Right lobe of liver (tissue), 6 donors: ENCODE results near the gene UQCR11. TPM values are rescaled to one million over a fixed set of nuclear protein-coding genes. Genes with fewer than 3 reads are reported as not detected.

Experiments used
- ATAC-seq, 4 donors: fragments of 200-7000 bp; cut with Tn5 transposase; one replicate each; pipeline ENCODE4 v1.9.1; 2020; ENCODE audit warnings: mild to moderate bottlenecking in 4 of 4, moderate library complexity in 4 of 4
- DNase-seq, 3 donors: peaks; one replicate each; pipeline ENCODE4 v3.0.0-alpha.2; 2020
- H3K27ac ChIP-seq, 3 donors: fragments of 200-600 bp; one replicate each; pipeline ENCODE4 v1.8.0; 2022
- H3K27me3 ChIP-seq, 2 donors: fragments of 200-600 bp; one replicate each; pipeline ENCODE4 v1.8.0; 2022
- H3K36me3 ChIP-seq, 4 donors: fragments of 200-600 bp; sonication (generic) in 1 of 4; one replicate each; pipeline versions ENCODE4 v1.5.1 to v1.8.0; 2017 to 2022; ENCODE audit warnings: control low read depth in 1 of 4
- H3K4me1 ChIP-seq, 4 donors: fragments of 200-600 bp; sonication (generic) in 1 of 4; one replicate each; pipeline versions ENCODE4 v1.5.1 to v1.8.0; 2017 to 2022; ENCODE audit warnings: control low read depth in 1 of 4
- H3K4me3 ChIP-seq, 3 donors: fragments of 200-600 bp; one replicate each; pipeline ENCODE4 v1.8.0; 2022
- H3K9me3 ChIP-seq, 4 donors: fragments of 200-600 bp; sonication (generic) in 1 of 4; one replicate each; pipeline versions ENCODE4 v1.5.1 to v1.8.0; 2017 to 2022; ENCODE audit warnings: control low read depth in 1 of 4
- POLR2A ChIP-seq: fragments of 450-650 bp; IDR thresholded peaks from one replicate; pipeline ENCODE4 v1.6.1; 2017; ENCODE audit warnings: antibody characterized with exemption, mild to moderate bottlenecking
- WGBS: methylation state at CpG from one replicate; pipeline ENCODE4 v1.1.6; 2018; ENCODE audit warnings: low coverage, low lambda C conversion rate; ENCODE audit not compliant: insufficient coverage; ENCODE audit errors: missing lambda C conversion rate; 5-methylcytosine and 5-hydroxymethylcytosine counted together
- intact Hi-C, 2 donors: fragments of 100-400 bp; cut with DNase I; formaldehyde crosslinking; loops; one replicate each; pipeline versions ENCODE4 v1.11.2 to v1.14.1; 2022
- total RNA-seq, 6 experiments: library from RNA; depleted of rRNA in 2 of 6; stranded (reverse); fragments of >200 nt in 2 of 6; fragmentation: NEBNext Ultra II Directional in 3 of 6; extraction: Animal tissue kit (Norgen Biotek cat#: 25700) in 3 of 6; gene quantifications; one replicate each; pipeline versions ENCODE4 v1.1.0 to v1.2.4, GENCODE V29; 2016 to 2023
- TF ChIP-seq, protein P1 (sequence below), 4 donors: fragments of 200-600 bp in 3 of 4; fragments of 450-650 bp in 1 of 4; IDR thresholded peaks; one replicate each; pipeline versions ENCODE4 v1.5.1 to v1.8.0; 2016 to 2022; ENCODE audit warnings: antibody characterized with exemption in 4 of 4, mild to moderate bottlenecking in 2 of 4
- donor health status: DM: no; HTN: yes; CAD: no.
- donor health status: DM: no; HTN: no; CAD: no.
- donor health status: DM: no; HTN: no; CAD: no.
- donor health status: DM: no; HTN: yes; CAD: no.
- donor health status: DM: no; HTN: yes; CAD: no.

UQCR11 gene
- total RNA-seq, 6 experiments from 2014 or later: 59.6 to 202 (median 172) TPM

DNA sequence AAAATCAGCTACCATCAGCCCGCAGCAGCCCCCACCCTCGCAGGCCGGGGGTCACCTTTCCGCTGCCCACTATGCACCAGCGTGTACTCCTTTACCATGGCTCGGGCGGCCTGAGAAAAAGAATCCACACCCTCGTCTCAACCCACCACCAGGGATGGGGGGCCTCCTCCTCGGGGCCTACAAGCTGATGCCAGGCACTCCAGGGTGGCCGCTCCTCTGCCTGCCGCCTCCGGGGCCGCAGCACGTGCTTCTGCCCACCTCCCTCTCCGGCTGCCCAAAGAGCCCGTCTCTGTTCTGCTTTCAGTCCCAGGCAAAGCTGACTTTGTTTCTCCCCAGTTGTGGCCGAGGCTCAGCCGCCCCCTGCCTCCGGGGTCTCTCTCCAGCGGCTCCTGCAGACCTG is 26.0 kb downstream of the UQCR11 start:
- TF ChIP-seq, protein P1, sequence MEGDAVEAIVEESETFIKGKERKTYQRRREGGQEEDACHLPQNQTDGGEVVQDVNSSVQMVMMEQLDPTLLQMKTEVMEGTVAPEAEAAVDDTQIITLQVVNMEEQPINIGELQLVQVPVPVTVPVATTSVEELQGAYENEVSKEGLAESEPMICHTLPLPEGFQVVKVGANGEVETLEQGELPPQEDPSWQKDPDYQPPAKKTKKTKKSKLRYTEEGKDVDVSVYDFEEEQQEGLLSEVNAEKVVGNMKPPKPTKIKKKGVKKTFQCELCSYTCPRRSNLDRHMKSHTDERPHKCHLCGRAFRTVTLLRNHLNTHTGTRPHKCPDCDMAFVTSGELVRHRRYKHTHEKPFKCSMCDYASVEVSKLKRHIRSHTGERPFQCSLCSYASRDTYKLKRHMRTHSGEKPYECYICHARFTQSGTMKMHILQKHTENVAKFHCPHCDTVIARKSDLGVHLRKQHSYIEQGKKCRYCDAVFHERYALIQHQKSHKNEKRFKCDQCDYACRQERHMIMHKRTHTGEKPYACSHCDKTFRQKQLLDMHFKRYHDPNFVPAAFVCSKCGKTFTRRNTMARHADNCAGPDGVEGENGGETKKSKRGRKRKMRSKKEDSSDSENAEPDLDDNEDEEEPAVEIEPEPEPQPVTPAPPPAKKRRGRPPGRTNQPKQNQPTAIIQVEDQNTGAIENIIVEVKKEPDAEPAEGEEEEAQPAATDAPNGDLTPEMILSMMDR (IDR thresholded peaks at IDR 0.05): no peak
- TF ChIP-seq POLR2A: no peak
- DNase-seq (no peak), ATAC-seq (no peak)
- intact Hi-C loops: no loop called here
- H3K4me3 ChIP-seq: no peak overlapping the region
- WGBS: 96% methylated on average over 10 of the region's 20 CpGs
- H3K27me3 ChIP-seq: no peaks in the 10 kb centered on the region
- H3K4me1 ChIP-seq: no peaks in the 10 kb centered on the region
- H3K27ac ChIP-seq: no peak overlapping the region
- no peaks in the 10 kb centered on the region for H3K9me3 ChIP-seq
- peaks cover 0 to 49% (median 11%) of the 10 kb centered on the region in 4 donors for H3K36me3 ChIP-seq

DNA sequence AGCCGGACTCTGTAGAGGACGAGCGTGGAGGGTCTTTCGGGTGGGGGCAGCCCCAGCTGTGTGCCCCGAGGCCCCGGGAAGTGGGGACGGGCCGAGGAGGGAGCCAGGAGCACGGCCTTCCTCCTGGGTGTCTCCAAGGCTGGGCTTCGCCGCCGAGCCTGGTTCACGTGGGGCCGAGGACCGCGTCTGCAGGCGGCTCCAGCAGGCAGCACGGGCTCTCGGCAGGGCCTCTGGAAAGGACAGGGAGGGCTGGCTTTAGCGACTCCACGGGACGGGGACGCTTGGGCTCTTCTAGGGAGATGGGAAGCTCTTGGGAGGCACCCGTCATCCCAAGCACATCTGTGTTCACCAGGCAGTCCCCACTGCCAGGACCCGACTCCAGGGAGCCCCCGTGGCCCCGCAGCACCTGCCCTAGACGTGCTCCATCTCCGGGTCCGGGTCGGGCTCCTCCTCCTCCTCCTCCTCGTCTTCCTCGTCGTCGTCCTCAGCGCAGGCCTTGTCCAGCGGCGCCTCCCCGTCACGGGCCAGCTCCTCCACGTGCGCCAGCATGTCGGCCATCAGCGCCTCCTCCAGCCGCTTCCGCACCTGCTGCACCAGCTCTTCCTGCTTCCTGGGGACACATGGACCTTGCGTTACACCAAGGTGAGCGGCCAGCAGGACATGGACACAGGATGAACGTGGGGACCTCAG is 27.2 kb downstream of the UQCR11 start:
- DNase-seq (no peak), ATAC-seq (no peak)
- intact Hi-C loops: no loop called here
- 84% methylated on average over 5 of the region's 49 CpGs for WGBS
- Histone ChIP-seq H3K27ac (no peak overlapping the region), H3K4me3 (no peak overlapping the region), H3K9me3 (no peaks in the 10 kb centered on the region), H3K36me3 (peaks cover 0 to 43% (median 8%) of the 10 kb centered on the region in 4 donors), H3K4me1 (no peaks in the 10 kb centered on the region), H3K27me3 (no peaks in the 10 kb centered on the region)
- no peak for TF ChIP-seq POLR2A
- TF ChIP-seq, protein P1 (IDR thresholded peaks at IDR 0.05): no peak

DNA sequence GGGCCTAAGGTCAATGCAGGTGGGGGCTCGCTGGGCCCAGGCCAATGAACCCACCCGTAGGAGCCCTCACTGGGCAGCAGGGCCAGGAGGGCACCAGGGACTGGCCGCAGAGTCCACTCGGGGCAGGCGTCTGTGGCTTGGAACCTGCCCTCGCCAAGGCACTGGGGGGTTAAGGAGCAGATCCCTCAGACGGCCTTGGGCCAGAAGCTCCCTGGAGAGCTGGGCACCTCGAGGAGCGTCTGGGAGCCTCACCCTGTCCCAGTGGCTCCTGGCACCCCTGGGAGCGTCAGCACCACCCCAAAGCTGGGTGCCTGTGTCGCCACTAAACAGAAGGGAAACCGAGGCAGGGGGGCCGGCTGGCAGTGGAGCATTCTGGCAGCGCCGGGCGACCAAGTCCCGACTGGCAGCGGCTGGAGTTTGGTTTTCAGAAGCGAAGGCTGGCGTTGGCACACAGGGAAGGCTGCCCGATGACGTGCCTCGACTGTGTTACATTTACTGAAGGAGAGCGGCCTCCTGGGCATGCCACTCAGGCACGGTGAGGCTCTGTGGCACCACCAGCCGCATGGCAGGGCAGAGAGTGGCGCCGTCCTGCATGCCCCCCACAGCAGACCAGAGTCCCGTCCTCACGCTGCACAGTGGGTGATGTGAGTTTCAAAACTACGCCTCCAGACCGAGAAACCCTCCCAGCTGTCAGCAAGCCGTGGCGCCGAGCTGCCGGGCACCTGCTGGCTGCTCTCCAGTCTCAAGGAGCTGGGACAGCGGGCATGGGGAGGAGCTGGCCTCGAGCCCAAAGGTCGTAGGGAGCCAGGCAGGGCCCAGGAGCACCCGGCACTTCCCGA is 28.0 kb downstream of the UQCR11 start:
- Histone ChIP-seq H3K9me3 (no peaks in the 10 kb centered on the region), H3K36me3 (peaks cover 0 to 38% (median 8%) of the 10 kb centered on the region in 4 donors), H3K4me3 (no peak overlapping the region), H3K27ac (no peak overlapping the region), H3K4me1 (no peaks in the 10 kb centered on the region), H3K27me3 (no peaks in the 10 kb centered on the region)
- DNase-seq: no peak
- WGBS: no CpG with 5 or more reads among the region's 41 CpGs
- TF ChIP-seq POLR2A: no peak
- TF ChIP-seq, protein P1 (IDR thresholded peaks at IDR 0.05): no peak
- intact Hi-C loops: no loop called here
- ATAC-seq: no peak

DNA sequence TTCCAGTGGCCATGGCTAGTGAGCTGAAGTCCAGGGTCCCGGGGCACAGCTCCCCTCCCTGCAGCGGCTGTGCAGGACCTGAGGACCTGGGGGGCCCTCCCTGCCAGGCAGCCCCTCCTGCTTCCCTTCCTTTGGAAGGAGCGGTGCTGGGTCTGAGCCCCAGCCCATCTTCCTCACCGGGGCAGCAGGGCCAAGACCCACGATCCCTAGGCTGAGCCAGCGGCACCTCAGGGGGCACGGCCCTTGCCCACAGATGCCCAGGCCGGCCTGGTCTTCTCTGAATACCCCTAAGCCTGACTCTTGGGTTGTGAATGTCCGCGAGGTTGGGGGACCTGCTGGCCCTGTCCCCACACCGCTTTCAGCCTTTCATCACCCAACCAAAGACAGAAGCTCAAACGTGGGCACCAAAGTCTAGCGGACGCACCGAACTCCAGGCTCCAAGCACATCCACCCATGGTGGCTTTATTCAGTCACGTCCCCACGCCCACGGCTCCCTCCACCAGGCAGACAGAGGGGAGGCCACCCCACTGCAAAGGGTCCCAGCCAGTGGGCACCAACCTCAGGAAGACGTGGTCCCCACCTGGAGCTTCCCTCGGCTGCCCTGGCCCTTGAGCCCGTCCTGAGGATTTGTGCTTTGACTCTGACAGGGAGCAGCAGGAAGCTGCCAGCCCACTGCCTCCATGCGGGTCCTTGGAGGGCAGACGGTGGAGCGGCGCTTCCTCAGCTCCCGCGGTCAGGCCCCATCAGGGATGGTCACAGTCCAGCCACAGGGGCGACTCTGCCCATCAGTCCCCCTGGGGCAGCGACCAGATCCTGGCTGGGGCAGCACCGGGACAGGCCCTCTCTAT is 28.8 kb downstream of the UQCR11 start:
- Histone ChIP-seq H3K36me3 (peaks cover 0 to 31% (median 6%) of the 10 kb centered on the region in 4 donors), H3K27me3 (no peaks in the 10 kb centered on the region), H3K9me3 (no peaks in the 10 kb centered on the region), H3K4me3 (no peak overlapping the region), H3K27ac (no peak overlapping the region), H3K4me1 (no peaks in the 10 kb centered on the region)
- intact Hi-C loops: no loop called here
- TF ChIP-seq, protein P1 (IDR thresholded peaks at IDR 0.05): no peak
- no peak for TF ChIP-seq POLR2A
- peak in 3 of 4 donors; percentile 3 to 14 (median 14) for ATAC-seq
- WGBS: no CpG with 5 or more reads among the region's 30 CpGs
- DNase-seq: no peak
